ENCODE data around the gene DPY19L3.

DPY19L3 gene

GRCh38 chr19:32387701-32388392, 17.7 kb upstream of the DPY19L3 start:
- no peak overlapping the region for H3K9ac ChIP-seq (ENCODE audit: low read depth, low read length)

GRCh38 chr19:32388393-32388855, 17.1 kb upstream of the DPY19L3 start:
- H3K4me1 ChIP-seq (ENCODE audit: insufficient read depth, low read length): no peaks in the 10 kb centered on the region
- no peaks in the 10 kb centered on the region for H3K27me3 ChIP-seq (ENCODE audit: insufficient read depth, low read length, poor library complexity)
- H3K4me3 ChIP-seq (ENCODE audit: low read depth in 1 of 2, low read length in 2 of 2): no peak overlapping the region
- H4K20me1 ChIP-seq (ENCODE audit: insufficient read depth, low read length): peaks cover 4% of the 10 kb centered on the region
- no peaks in the 10 kb centered on the region for H3K9me3 ChIP-seq (ENCODE audit: insufficient read depth, low read length, severe bottlenecking)
- H3K9ac ChIP-seq (ENCODE audit: low read depth, low read length): no peak overlapping the region
- no peak for ATAC-seq (ENCODE audit: insufficient read depth, low read depth)
- no peak for DNase-seq
- H3K27ac ChIP-seq (ENCODE audit: low read length): no peak overlapping the region
- H3K4me2 ChIP-seq (ENCODE audit: insufficient read depth, low read length): no peak overlapping the region
- H3K36me3 ChIP-seq (ENCODE audit: insufficient read depth, low read length): peaks cover 23% of the 10 kb centered on the region
- no peaks in the 10 kb centered on the region for H3K79me2 ChIP-seq (ENCODE audit: insufficient read depth, low read length)
- H2AFZ ChIP-seq (ENCODE audit: low read depth, low read length): no peak overlapping the region
- TF ChIP-seq EZH2 (IDR thresholded peaks at IDR 0.05; ENCODE audit: borderline replicate concordance, low read depth, low read length, severe bottlenecking) (no peak), CTCF (IDR thresholded peaks at IDR 0.05; ENCODE audit: borderline replicate concordance, extremely low read depth, low read length, poor library complexity, severe bottlenecking) (no peak)

More at GRCh38 chr19:32387701-32388392, 17.7 kb upstream of the DPY19L3 start:
- H3K36me3 ChIP-seq (ENCODE audit: insufficient read depth, low read length): peaks cover 29% of the 10 kb centered on the region
- DNase-seq (no peak), ATAC-seq (ENCODE audit: insufficient read depth, low read depth) (no peak)
- H3K27me3 ChIP-seq (ENCODE audit: insufficient read depth, low read length, poor library complexity): no peaks in the 10 kb centered on the region
- no peaks in the 10 kb centered on the region for H3K79me2 ChIP-seq (ENCODE audit: insufficient read depth, low read length)
- no peak overlapping the region for H2AFZ ChIP-seq (ENCODE audit: low read depth, low read length)
- no peak overlapping the region for H3K27ac ChIP-seq (ENCODE audit: low read length)
- H4K20me1 ChIP-seq (ENCODE audit: insufficient read depth, low read length): peaks cover 4% of the 10 kb centered on the region
- no peak overlapping the region for H3K4me2 ChIP-seq (ENCODE audit: insufficient read depth, low read length)
- H3K9me3 ChIP-seq (ENCODE audit: insufficient read depth, low read length, severe bottlenecking): no peaks in the 10 kb centered on the region
- TF ChIP-seq EZH2 (IDR thresholded peaks at IDR 0.05; ENCODE audit: borderline replicate concordance, low read depth, low read length, severe bottlenecking) (no peak), CTCF (IDR thresholded peaks at IDR 0.05; ENCODE audit: borderline replicate concordance, extremely low read depth, low read length, poor library complexity, severe bottlenecking) (no peak)
- no peak overlapping the region for H3K4me3 ChIP-seq (ENCODE audit: low read depth in 1 of 2, low read length in 2 of 2)
- no peaks in the 10 kb centered on the region for H3K4me1 ChIP-seq (ENCODE audit: insufficient read depth, low read length)

GRCh38 chr19:32392901-32393300, 12.7 kb upstream of the DPY19L3 start:
- DNase-seq (no peak), ATAC-seq (ENCODE audit: insufficient read depth, low read depth) (no peak)
- no peak overlapping the region for H3K9ac ChIP-seq (ENCODE audit: low read depth, low read length)
- H3K9me3 ChIP-seq (ENCODE audit: insufficient read depth, low read length, severe bottlenecking): no peaks in the 10 kb centered on the region
- H3K79me2 ChIP-seq (ENCODE audit: insufficient read depth, low read length): no peaks in the 10 kb centered on the region
- H3K4me1 ChIP-seq (ENCODE audit: insufficient read depth, low read length): no peaks in the 10 kb centered on the region
- H2AFZ ChIP-seq (ENCODE audit: low read depth, low read length): no peak overlapping the region
- no peak overlapping the region for H3K27ac ChIP-seq (ENCODE audit: low read length)
- no peaks in the 10 kb centered on the region for H3K36me3 ChIP-seq (ENCODE audit: insufficient read depth, low read length)
- TF ChIP-seq CTCF (IDR thresholded peaks at IDR 0.05; ENCODE audit: borderline replicate concordance, extremely low read depth, low read length, poor library complexity, severe bottlenecking): no peak
- no peak for TF ChIP-seq EZH2 (IDR thresholded peaks at IDR 0.05; ENCODE audit: borderline replicate concordance, low read depth, low read length, severe bottlenecking)
- H3K27me3 ChIP-seq (ENCODE audit: insufficient read depth, low read length, poor library complexity): no peaks in the 10 kb centered on the region
- no peak overlapping the region for H3K4me2 ChIP-seq (ENCODE audit: insufficient read depth, low read length)
- H4K20me1 ChIP-seq (ENCODE audit: insufficient read depth, low read length): no peaks in the 10 kb centered on the region; the same call in 1 of the 2 replicates
- no peak overlapping the region for H3K4me3 ChIP-seq (ENCODE audit: low read depth in 1 of 2, low read length in 2 of 2)
